Nephron progenitor cell (in vitro differentiated cells): ENCODE results near the gene TRABD2B.
A peak's percentile ranks its signal among the peaks of the same experiment; 100 is the strongest.

Experiments
- DNase-seq: peaks from one replicate; pipeline ENCODE4 v3.0.0; 2021
- H3K27ac Mint-ChIP-seq: 2 replicates; pipeline ENCODE4 v1.8.0; 2021; ENCODE audit warnings: mild to moderate bottlenecking, moderate library complexity, mixed read lengths
- H3K27me3 Mint-ChIP-seq: 2 replicates; pipeline ENCODE4 v1.8.0; 2021; ENCODE audit warnings: mild to moderate bottlenecking, low read depth, mixed read lengths; ENCODE audit not compliant: poor library complexity
- H3K36me3 Mint-ChIP-seq: 2 replicates; pipeline ENCODE4 v1.8.0; 2021; ENCODE audit warnings: low read depth, mixed read lengths
- H3K4me1 Mint-ChIP-seq: 2 replicates; pipeline ENCODE4 v1.8.0; 2021; ENCODE audit warnings: mixed read lengths
- H3K4me3 Mint-ChIP-seq: 2 replicates; pipeline ENCODE4 v1.8.0; 2021; ENCODE audit warnings: mild to moderate bottlenecking, moderate library complexity, mixed read lengths
- H3K9me3 Mint-ChIP-seq: 2 replicates; pipeline ENCODE4 v1.8.0; 2021; ENCODE audit warnings: mild to moderate bottlenecking, moderate library complexity, mixed read lengths
- TF ChIP-seq, protein P1 (sequence below): fragments of 200-600 bp; sonication (generic); IDR thresholded peaks from 2 replicates; pipeline ENCODE4 v1.5.0; 2021; ENCODE audit warnings: antibody characterized with exemption

Gene TRABD2B

DNA sequence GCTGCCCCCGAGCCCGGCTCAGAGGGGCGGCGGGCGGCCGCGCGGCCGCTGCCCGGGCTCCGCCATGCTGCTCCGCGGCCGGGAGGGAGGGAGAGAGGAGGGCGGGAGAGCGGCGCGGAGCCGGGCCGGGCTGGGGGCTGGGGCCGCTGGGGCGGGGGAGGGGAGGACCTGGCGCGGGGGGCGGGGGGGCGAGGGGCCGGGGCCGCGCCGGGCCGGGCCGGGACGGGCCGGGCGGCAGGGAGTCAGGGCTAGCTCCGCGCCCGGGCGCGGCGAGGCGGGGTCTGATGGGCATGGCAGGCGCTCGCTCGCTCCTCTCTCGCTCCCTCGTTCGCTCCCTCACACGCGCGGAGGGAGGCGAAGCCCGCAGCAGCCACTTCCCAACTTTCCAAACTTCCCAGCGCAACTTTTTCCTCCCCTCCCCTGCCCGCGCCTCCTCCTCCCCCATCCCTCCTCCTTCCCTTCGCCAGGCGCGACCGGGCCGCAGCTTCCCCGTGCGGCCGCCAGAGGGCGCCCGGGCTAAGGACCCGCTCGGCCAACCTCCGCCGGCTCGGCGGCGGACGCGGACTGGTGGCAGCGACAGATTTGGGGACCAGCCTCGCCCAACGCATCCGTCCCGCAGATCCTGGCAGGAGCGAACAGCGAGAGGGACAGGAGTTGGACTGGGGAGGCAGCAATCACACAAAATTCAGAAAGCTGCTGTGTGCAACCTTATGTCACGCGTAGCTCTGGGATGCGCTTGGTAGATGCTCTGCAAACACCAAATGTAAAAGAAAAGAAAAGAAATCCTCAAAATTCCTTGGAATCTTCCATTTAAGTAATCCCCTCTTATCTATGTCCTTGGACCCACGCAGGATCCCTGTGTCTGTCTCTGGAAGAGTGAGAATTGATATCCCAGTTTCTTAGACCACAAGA, at the start of gene TRABD2B:
Gene TRABD2B (minus strand): TSS at position 97 of the 912 bp plus-strand sequence.
- Mint-ChIP-seq H3K36me3 (peaks cover 13% of the 10 kb centered on the region), H3K9me3 (no peaks in the 10 kb centered on the region), H3K4me1 (peaks cover 87% of the 10 kb centered on the region), H3K27ac (peak within 1 kb of the TSS; percentile 47), H3K27me3 (peaks cover 54% of the 10 kb centered on the region), H3K4me3 (peak within 1 kb of the TSS; percentile 97)
- DNase-seq = peak; percentile 92
- TF ChIP-seq, protein P1, sequence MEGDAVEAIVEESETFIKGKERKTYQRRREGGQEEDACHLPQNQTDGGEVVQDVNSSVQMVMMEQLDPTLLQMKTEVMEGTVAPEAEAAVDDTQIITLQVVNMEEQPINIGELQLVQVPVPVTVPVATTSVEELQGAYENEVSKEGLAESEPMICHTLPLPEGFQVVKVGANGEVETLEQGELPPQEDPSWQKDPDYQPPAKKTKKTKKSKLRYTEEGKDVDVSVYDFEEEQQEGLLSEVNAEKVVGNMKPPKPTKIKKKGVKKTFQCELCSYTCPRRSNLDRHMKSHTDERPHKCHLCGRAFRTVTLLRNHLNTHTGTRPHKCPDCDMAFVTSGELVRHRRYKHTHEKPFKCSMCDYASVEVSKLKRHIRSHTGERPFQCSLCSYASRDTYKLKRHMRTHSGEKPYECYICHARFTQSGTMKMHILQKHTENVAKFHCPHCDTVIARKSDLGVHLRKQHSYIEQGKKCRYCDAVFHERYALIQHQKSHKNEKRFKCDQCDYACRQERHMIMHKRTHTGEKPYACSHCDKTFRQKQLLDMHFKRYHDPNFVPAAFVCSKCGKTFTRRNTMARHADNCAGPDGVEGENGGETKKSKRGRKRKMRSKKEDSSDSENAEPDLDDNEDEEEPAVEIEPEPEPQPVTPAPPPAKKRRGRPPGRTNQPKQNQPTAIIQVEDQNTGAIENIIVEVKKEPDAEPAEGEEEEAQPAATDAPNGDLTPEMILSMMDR = peak; percentile 93

DNA sequence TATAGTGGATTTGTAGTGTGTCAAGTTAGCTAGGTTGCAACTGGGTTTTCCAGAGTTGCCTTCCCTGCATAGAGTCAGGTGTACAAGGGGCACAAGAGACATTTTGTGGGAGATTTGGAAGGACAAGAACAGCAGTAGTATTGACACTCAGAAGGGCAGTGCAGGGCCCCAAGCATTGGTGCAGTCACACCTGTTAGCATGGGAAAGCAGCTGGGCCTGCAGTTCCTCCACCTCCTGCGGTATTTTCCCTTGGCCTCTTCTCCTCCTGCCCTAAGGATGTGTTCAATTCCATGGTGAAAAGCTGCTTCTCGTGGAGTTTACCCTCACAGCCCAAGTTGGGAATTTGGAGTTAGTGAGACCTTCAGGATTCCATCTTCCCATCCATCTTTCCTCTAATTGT, 47.1 kb upstream of the TRABD2B start:
- H3K4me1 Mint-ChIP-seq = peaks cover 90% of the 10 kb centered on the region
- H3K9me3 Mint-ChIP-seq = no peaks in the 10 kb centered on the region
- no peak overlapping the region for H3K4me3 Mint-ChIP-seq
- H3K36me3 Mint-ChIP-seq = no peaks in the 10 kb centered on the region
- TF ChIP-seq, protein P1 = no peak
- no peak for DNase-seq
- H3K27me3 Mint-ChIP-seq = peaks cover 1% of the 10 kb centered on the region
- H3K27ac Mint-ChIP-seq = no peak overlapping the region

DNA sequence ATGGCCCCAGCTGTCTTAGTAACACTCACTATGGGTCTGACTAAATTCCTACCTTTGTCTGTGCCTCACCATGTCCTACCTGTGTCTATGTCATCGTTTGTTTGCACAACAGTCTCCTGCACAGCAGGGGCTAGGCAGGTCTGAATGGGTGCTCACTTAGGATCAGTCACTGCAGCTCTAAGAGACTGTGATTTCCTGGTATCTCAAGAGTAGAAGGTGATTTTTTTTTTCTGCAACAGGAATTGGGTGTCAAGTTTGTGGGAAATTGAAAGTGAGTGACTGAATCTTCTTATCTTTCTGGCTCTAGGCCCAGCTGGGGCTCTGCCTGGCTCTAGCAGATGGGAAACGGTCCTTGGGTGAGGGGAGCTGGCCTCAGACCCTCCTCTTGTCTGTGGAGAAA, 46.4 kb upstream of the TRABD2B start:
- no peaks in the 10 kb centered on the region for H3K27me3 Mint-ChIP-seq
- DNase-seq = no peak
- H3K27ac Mint-ChIP-seq = no peak overlapping the region
- TF ChIP-seq, protein P1 = no peak
- H3K4me1 Mint-ChIP-seq = peaks cover 91% of the 10 kb centered on the region
- H3K9me3 Mint-ChIP-seq = no peaks in the 10 kb centered on the region
- no peaks in the 10 kb centered on the region for H3K36me3 Mint-ChIP-seq
- no peak overlapping the region for H3K4me3 Mint-ChIP-seq

DNA sequence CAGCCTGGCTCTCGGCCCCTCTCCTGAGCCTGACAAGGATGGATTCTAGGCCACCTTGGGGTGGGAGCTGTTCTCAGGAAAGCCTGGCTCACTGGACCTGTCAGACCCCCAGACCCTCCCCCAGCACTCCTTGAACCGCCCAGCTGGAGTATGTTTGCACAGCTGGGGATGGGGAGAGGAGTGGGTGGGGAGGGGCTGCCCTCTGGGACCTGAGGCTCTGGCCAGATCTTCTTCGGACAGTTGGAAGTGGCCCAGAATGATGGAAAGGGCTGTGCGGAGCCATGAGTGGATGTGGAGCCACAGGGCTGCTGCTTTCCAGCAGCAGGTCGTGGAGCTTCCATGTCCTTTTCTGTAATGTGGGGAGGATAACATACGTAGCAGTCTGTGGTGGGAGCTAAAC, 43.0 kb upstream of the TRABD2B start:
- peak overlapping the region; percentile 62 for H3K4me3 Mint-ChIP-seq
- no peaks in the 10 kb centered on the region for H3K36me3 Mint-ChIP-seq
- H3K27me3 Mint-ChIP-seq = peaks cover 10% of the 10 kb centered on the region
- TF ChIP-seq, protein P1 = no peak
- H3K27ac Mint-ChIP-seq = peak overlapping the region; percentile 72
- peak; percentile 33 for DNase-seq
- no peaks in the 10 kb centered on the region for H3K9me3 Mint-ChIP-seq
- H3K4me1 Mint-ChIP-seq = peaks cover 100% of the 10 kb centered on the region

DNA sequence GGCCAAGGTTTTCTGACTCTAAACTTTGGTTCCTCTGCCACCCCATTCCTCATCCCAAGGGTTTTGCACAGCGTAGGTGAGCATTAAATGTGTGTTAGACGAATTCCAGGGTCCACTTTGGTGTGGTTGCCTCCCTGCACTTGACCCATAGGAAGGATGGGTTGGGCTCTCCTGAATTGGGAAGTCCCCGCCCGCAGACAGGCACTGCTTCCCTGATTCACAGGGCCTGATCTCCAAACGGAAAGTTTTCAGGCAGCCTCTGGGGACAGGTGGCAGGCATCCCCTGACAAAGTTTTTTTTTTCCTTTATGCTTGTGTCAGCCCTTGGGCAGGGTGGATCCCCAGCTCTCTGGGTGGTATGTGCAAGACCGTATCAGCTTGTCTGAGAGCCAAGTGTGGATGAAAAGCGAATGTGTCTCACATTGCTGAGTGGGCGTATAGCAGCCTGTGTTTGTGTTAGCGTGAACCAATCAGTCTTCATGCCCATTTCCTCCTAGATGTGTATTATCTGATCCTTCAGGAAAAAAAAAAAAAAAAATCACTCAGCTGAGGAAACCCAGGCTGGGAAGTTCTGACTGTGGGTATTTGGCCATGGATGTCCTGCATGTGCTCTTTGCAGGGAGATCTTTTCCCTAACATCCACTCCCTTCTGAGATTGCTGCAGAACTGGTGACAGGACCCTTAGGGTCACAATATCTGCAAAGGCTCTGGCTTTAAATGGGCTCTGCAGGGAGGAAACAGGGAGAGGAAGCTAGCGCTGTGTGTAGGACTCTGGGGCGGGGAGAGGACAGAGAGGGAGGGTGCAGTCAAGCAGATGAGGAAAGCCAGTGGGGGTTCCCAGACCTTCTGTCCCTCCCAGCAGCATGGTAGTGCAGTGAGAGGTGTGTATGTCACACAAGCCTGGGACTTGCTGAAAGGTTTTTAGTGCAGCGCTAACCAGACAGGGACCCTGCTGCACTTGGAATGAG, 42.2 kb upstream of the TRABD2B start:
- DNase-seq = peak; percentile 31
- TF ChIP-seq, protein P1 = no peak
- Mint-ChIP-seq H3K4me3 (peak overlapping the region; percentile 62), H3K36me3 (no peaks in the 10 kb centered on the region), H3K27me3 (peaks cover 10% of the 10 kb centered on the region), H3K4me1 (peaks cover 96% of the 10 kb centered on the region), H3K27ac (peak overlapping the region; percentile 72), H3K9me3 (no peaks in the 10 kb centered on the region)
